ENCODE data around the gene EXPH5. TPM values are rescaled to one million over a fixed set of nuclear protein-coding genes. Genes with fewer than 3 reads are reported as not detected.

EXPH5 gene
- total RNA-seq, 2 donors from 2014 or later: 6.6 to 17.3 TPM

GRCh38 chr11:108559340-108559739 lies 34.2 kb downstream of the EXPH5 start:
- intact Hi-C loops (cut with DNase I): no loop called here
- Histone ChIP-seq H3K36me3 (no peaks in the 10 kb centered on the region), H3K4me3 (no peak overlapping the region), H3K27me3 (replicated peaks; ENCODE audit: insufficient read depth) (no peaks in the 10 kb centered on the region), H3K4me1 (replicated peaks) (no peaks in the 10 kb centered on the region), H3K27ac (no peak overlapping the region), H3K9me3 (no peaks in the 10 kb centered on the region)
- TF ChIP-seq CTCF (IDR thresholded peaks at IDR 0.05) (no peak), POLR2AphosphoS5 (IDR thresholded peaks at IDR 0.05) (no peak), POLR2A (IDR thresholded peaks at IDR 0.05) (no peak)
- WGBS: 18% methylated on average over 2 of the region's 2 CpGs
- DNase-seq (ENCODE audit: low spot score): no peak

GRCh38 chr11:108558222-108558621 lies 35.3 kb downstream of the EXPH5 start:
- H3K27me3 ChIP-seq (replicated peaks; ENCODE audit: insufficient read depth): no peaks in the 10 kb centered on the region
- H3K4me1 ChIP-seq (replicated peaks): no peaks in the 10 kb centered on the region
- H3K4me3 ChIP-seq: no peak overlapping the region
- no peaks in the 10 kb centered on the region for H3K36me3 ChIP-seq
- DNase-seq (ENCODE audit: low spot score): no peak
- no peaks in the 10 kb centered on the region for H3K9me3 ChIP-seq
- TF ChIP-seq CTCF (IDR thresholded peaks at IDR 0.05): no peak
- TF ChIP-seq POLR2AphosphoS5 (IDR thresholded peaks at IDR 0.05): no peak
- TF ChIP-seq POLR2A (IDR thresholded peaks at IDR 0.05): no peak
- intact Hi-C loops (cut with DNase I): no loop called here
- H3K27ac ChIP-seq: no peak overlapping the region
- 98% methylated on average over 2 of the region's 2 CpGs for WGBS

GRCh38 chr11:108556019-108556418 lies 37.5 kb downstream of the EXPH5 start:
- no peak for TF ChIP-seq POLR2A (IDR thresholded peaks at IDR 0.05)
- no peak for TF ChIP-seq CTCF (IDR thresholded peaks at IDR 0.05)
- no peak for TF ChIP-seq POLR2AphosphoS5 (IDR thresholded peaks at IDR 0.05)
- intact Hi-C loops (cut with DNase I): no loop called here
- H3K27me3 ChIP-seq (replicated peaks; ENCODE audit: insufficient read depth): no peaks in the 10 kb centered on the region
- H3K4me1 ChIP-seq (replicated peaks): no peaks in the 10 kb centered on the region
- H3K4me3 ChIP-seq: no peak overlapping the region
- H3K36me3 ChIP-seq: no peaks in the 10 kb centered on the region
- H3K9me3 ChIP-seq: no peaks in the 10 kb centered on the region
- WGBS: 61% methylated on average over 2 of the region's 2 CpGs
- no peak overlapping the region for H3K27ac ChIP-seq
- no peak for DNase-seq (ENCODE audit: low spot score)

DNA sequence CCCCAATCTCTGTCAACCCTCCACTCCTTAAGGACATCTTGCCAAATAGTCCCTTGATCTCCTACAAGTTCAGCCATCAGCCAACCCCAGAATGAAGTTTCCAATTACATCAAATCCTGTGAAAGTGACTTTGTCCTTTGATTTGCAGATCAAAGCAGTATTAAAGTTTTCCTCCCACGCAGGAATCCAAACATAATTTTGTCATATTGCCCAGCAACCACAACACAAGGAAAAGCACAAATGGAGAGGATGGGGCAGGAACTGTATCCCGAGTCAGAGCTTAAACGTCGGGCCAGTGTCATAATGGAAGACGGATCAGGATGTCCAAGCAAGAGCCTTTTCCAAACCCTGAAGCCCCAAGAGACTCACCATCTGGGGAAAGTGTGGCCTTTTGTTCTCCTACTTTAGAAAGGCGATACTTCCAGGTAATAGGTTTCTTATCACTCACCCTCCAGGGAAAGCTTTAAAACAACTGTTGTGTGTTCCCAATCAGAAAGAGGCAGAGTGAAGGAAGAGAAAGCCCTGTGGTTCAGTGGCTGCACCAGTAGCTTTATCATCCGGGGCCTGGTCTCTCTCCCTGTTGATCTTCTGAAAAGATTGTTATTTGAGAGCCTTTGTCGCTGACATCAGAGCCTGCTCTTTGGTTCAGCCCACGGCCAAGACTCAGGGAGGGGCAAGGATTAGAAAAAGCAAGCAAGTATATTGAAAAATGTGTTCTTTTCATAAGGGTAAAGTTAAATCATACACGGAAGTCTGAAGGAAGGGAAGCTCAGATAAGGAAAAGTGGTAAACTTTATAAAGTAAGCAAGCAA lies 41.7 kb downstream of the EXPH5 start:
- Histone ChIP-seq H3K4me3 (peak overlapping the region in 1 of 2 donors; percentile 6), H3K27me3 (replicated peaks; ENCODE audit: insufficient read depth) (no peaks in the 10 kb centered on the region), H3K36me3 (no peaks in the 10 kb centered on the region), H3K27ac (peak overlapping the region; percentile 65 to 74), H3K4me1 (replicated peaks) (no peaks in the 10 kb centered on the region), H3K9me3 (no peaks in the 10 kb centered on the region)
- intact Hi-C loops (cut with DNase I): no loop called here
- no peak for DNase-seq (ENCODE audit: low spot score)
- 10% methylated on average over 10 of the region's 10 CpGs for WGBS
- TF ChIP-seq POLR2AphosphoS5 (IDR thresholded peaks at IDR 0.05): no peak
- no peak for TF ChIP-seq POLR2A (IDR thresholded peaks at IDR 0.05)
- no peak for TF ChIP-seq CTCF (IDR thresholded peaks at IDR 0.05)

GRCh38 chr11:108549319-108549885 lies 44.2 kb downstream of the EXPH5 start:
- WGBS: 66% methylated on average over 3 of the region's 3 CpGs
- Histone ChIP-seq H3K36me3 (no peaks in the 10 kb centered on the region), H3K4me3 (no peak overlapping the region), H3K9me3 (no peaks in the 10 kb centered on the region), H3K4me1 (replicated peaks) (no peaks in the 10 kb centered on the region), H3K27ac (no peak overlapping the region), H3K27me3 (replicated peaks; ENCODE audit: insufficient read depth) (no peaks in the 10 kb centered on the region)
- intact Hi-C loops (cut with DNase I): no loop called here
- no peak for DNase-seq (ENCODE audit: low spot score)
- TF ChIP-seq CTCF (IDR thresholded peaks at IDR 0.05) (no peak), POLR2A (IDR thresholded peaks at IDR 0.05) (no peak)

All from prostate gland (tissue), 2 donors.